Progenitor cell of endocrine pancreas (in vitro differentiated cells): ENCODE data around the gene KCNC4. TPM values are rescaled to one million over a fixed set of nuclear protein-coding genes. Genes with fewer than 3 reads are reported as not detected.
A peak's percentile ranks its signal among the peaks of the same experiment; 100 is the strongest.

Experiments
- DNase-seq: peaks from one replicate; pipeline ENCODE4 v3.0.0; 2021; ENCODE audit warnings: low spot score; ENCODE audit not compliant: unreplicated experiment
- H3K27ac Mint-ChIP-seq: 2 replicates; pipeline ENCODE4 v1.8.0; 2021; ENCODE audit warnings: mild to moderate bottlenecking, moderate library complexity, mixed read lengths
- H3K27me3 Mint-ChIP-seq: 2 replicates; pipeline ENCODE4 v1.8.0; 2021; ENCODE audit warnings: mixed read lengths
- H3K36me3 Mint-ChIP-seq: 2 replicates; pipeline ENCODE4 v1.8.0; 2022; ENCODE audit warnings: mixed read lengths; ENCODE audit not compliant: insufficient read depth
- H3K4me1 Mint-ChIP-seq: 2 replicates; pipeline ENCODE4 v1.8.0; 2021; ENCODE audit warnings: low read depth, mixed read lengths
- H3K4me3 Mint-ChIP-seq: 2 replicates; pipeline ENCODE4 v1.8.0; 2021; ENCODE audit warnings: low read depth, mild to moderate bottlenecking, moderate library complexity, mixed read lengths
- H3K9me3 Mint-ChIP-seq: 2 replicates; pipeline ENCODE4 v1.8.0; 2021; ENCODE audit warnings: low read depth, mixed read lengths
- total RNA-seq: library from RNA; stranded (reverse); gene quantifications from 2 replicates; pipeline ENCODE4 v1.2.1, GENCODE V29; 2021
- TF ChIP-seq, protein P1 (sequence below): fragments of 200-600 bp; sonication (generic); IDR thresholded peaks from one replicate; pipeline ENCODE4 v1.5.0; 2021; ENCODE audit warnings: antibody characterized with exemption, mild to moderate bottlenecking; ENCODE audit not compliant: unreplicated experiment

Gene KCNC4
- total RNA-seq, 1 donor from 2014 or later = 1.5 TPM

- Mint-ChIP-seq H3K27me3 (peaks cover 28% of the 10 kb centered on the region), H3K4me1 (peaks cover 23% of the 10 kb centered on the region), H3K27ac (no peak overlapping the region), H3K36me3 (no peaks in the 10 kb centered on the region), H3K9me3 (no peaks in the 10 kb centered on the region), H3K4me3 (no peak overlapping the region)
- DNase-seq = no peak
- TF ChIP-seq, protein P1, sequence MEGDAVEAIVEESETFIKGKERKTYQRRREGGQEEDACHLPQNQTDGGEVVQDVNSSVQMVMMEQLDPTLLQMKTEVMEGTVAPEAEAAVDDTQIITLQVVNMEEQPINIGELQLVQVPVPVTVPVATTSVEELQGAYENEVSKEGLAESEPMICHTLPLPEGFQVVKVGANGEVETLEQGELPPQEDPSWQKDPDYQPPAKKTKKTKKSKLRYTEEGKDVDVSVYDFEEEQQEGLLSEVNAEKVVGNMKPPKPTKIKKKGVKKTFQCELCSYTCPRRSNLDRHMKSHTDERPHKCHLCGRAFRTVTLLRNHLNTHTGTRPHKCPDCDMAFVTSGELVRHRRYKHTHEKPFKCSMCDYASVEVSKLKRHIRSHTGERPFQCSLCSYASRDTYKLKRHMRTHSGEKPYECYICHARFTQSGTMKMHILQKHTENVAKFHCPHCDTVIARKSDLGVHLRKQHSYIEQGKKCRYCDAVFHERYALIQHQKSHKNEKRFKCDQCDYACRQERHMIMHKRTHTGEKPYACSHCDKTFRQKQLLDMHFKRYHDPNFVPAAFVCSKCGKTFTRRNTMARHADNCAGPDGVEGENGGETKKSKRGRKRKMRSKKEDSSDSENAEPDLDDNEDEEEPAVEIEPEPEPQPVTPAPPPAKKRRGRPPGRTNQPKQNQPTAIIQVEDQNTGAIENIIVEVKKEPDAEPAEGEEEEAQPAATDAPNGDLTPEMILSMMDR = no peak
Measured at GRCh38 chr1:110235181-110235833, 25.2 kb downstream of the KCNC4 start.

GRCh38 chr1:110235834-110236682 lies 25.9 kb downstream of the KCNC4 start:
- no peak for DNase-seq
- no peaks in the 10 kb centered on the region for H3K36me3 Mint-ChIP-seq
- peaks cover 29% of the 10 kb centered on the region for H3K27me3 Mint-ChIP-seq
- TF ChIP-seq, protein P1 = no peak
- no peak overlapping the region for H3K4me3 Mint-ChIP-seq
- peak overlapping the region; percentile 21 for H3K27ac Mint-ChIP-seq
- no peaks in the 10 kb centered on the region for H3K9me3 Mint-ChIP-seq
- peaks cover 23% of the 10 kb centered on the region for H3K4me1 Mint-ChIP-seq

- H3K4me1 Mint-ChIP-seq = peaks cover 23% of the 10 kb centered on the region
- no peaks in the 10 kb centered on the region for H3K36me3 Mint-ChIP-seq
- no peak overlapping the region for H3K27ac Mint-ChIP-seq
- no peaks in the 10 kb centered on the region for H3K9me3 Mint-ChIP-seq
- H3K4me3 Mint-ChIP-seq = no peak overlapping the region
- DNase-seq = no peak
- peaks cover 43% of the 10 kb centered on the region for H3K27me3 Mint-ChIP-seq
- TF ChIP-seq, protein P1 = no peak
Measured at GRCh38 chr1:110237386-110238152, 27.5 kb downstream of the KCNC4 start.

DNA sequence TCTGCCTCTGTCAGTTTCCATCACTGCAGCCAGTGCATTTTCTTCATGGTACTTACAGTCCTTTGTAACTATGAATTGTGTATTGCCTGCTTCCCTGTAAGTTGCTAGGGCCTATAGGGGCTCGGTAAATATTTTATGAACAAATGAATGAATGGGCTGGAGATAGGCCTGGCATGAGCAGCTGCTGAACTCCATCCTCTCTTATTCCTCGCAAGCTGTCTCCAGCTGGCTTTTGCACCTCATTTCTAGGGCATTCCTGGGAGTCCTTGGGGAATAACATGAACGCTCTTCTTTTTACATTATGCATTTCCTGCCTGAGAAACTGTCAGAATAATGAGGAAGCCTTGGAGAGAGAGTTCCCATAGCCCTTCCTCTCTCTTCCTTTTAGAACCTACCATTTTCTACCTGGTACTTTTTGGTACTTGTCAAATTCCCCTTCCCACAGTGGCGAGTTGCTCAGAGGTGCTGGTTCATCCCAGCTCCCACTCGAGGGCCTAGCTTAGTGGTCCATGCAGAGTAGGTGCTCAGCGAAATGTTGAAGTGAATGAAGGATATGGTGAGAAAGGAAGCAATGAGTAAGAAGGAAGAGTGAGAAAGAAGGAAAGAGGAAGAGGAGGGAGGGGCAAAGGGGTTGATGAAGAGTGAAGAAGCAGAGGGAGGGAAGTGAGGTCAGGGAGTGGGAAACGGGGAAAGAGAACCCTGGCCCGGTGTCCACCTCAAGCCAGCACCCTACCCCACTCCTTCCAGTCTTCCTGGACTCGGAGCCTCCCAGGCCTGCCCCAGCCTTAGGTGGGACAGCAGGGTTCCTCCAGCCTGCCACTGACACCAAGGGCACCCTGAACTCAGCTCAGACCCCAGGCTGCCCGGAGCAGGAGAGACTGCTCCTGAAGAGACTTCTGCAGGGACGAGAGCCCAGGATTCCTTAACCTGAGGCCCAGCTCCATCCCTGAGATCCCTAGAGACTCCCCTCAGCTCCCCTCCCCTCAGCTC lies 29.6 kb downstream of the KCNC4 start:
- Mint-ChIP-seq H3K27me3 (peaks cover 51% of the 10 kb centered on the region), H3K27ac (no peak overlapping the region), H3K36me3 (no peaks in the 10 kb centered on the region), H3K9me3 (no peaks in the 10 kb centered on the region), H3K4me3 (no peak overlapping the region), H3K4me1 (peaks cover 24% of the 10 kb centered on the region)
- TF ChIP-seq, protein P1 = no peak
- no peak for DNase-seq
